D721Med (cell line): ENCODE results near the gene RMI2.
A peak's percentile ranks its signal among the peaks of the same experiment; 100 is the strongest.
"Not testable (repeated sequence)": the region's sequence is repeated elsewhere in the genome, so short reads cannot be mapped to it uniquely, and the experiment has no call there.

ENCODE experiments used
- DNase-seq: peaks from one replicate; pipeline ENCODE4 v3.0.0; 2011; ENCODE audit warnings: low spot score; ENCODE audit not compliant: insufficient read length
- FAIRE-seq: peaks from 2 replicates; lab custom pipeline; 2011; peaks lifted over from hg19 to GRCh38; lab: Jason Lieb, UNC
- TF ChIP-seq, protein P1 (sequence below): IDR thresholded peaks from 2 replicates; pipeline ENCODE4 v1.5.1; 2012; ENCODE audit warnings: mild to moderate bottlenecking, control low read depth; ENCODE audit not compliant: insufficient read depth; ENCODE audit errors: missing control alignments

The RMI2 gene

GRCh38 chr16:11345040-11345862, at the start of gene RMI2:
RMI2 (plus strand) TSS chr16:11345459; CDS start chr16:11345472, 13 bp downstream.
- DNase-seq (peak; percentile 97), FAIRE-seq (no peak)
- TF ChIP-seq, protein P1, sequence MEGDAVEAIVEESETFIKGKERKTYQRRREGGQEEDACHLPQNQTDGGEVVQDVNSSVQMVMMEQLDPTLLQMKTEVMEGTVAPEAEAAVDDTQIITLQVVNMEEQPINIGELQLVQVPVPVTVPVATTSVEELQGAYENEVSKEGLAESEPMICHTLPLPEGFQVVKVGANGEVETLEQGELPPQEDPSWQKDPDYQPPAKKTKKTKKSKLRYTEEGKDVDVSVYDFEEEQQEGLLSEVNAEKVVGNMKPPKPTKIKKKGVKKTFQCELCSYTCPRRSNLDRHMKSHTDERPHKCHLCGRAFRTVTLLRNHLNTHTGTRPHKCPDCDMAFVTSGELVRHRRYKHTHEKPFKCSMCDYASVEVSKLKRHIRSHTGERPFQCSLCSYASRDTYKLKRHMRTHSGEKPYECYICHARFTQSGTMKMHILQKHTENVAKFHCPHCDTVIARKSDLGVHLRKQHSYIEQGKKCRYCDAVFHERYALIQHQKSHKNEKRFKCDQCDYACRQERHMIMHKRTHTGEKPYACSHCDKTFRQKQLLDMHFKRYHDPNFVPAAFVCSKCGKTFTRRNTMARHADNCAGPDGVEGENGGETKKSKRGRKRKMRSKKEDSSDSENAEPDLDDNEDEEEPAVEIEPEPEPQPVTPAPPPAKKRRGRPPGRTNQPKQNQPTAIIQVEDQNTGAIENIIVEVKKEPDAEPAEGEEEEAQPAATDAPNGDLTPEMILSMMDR = no peak

DNA sequence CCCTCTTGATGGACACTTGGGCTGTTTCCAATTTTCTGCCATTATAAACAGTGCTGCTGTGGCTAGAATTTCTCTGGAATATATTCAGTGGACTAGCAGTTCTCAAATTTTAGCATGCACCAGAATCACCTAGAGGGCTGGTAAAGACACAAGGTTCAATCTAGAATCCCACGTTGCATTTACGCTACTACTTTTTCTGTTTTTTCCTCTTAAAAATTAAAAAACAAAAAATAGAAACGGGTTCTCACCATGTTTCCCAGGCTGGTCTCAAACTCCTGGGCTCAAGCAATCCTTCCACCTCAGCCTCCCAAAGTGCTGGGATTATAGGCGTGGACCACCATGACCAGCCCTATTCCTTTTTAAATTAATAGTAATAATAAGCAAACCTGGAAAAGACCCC, 49.6 kb upstream of the RMI2 start:
- FAIRE-seq = no peak
- TF ChIP-seq, protein P1 = no peak
- DNase-seq = no peak

GRCh38 chr16:11296351-11296705, 48.9 kb upstream of the RMI2 start:
- no peak for DNase-seq
- TF ChIP-seq, protein P1 = no peak
- no peak for FAIRE-seq

- FAIRE-seq (no peak), DNase-seq (no peak)
- TF ChIP-seq, protein P1 = no peak
Measured at GRCh38 chr16:11296706-11297491, 48.4 kb upstream of the RMI2 start.

DNA sequence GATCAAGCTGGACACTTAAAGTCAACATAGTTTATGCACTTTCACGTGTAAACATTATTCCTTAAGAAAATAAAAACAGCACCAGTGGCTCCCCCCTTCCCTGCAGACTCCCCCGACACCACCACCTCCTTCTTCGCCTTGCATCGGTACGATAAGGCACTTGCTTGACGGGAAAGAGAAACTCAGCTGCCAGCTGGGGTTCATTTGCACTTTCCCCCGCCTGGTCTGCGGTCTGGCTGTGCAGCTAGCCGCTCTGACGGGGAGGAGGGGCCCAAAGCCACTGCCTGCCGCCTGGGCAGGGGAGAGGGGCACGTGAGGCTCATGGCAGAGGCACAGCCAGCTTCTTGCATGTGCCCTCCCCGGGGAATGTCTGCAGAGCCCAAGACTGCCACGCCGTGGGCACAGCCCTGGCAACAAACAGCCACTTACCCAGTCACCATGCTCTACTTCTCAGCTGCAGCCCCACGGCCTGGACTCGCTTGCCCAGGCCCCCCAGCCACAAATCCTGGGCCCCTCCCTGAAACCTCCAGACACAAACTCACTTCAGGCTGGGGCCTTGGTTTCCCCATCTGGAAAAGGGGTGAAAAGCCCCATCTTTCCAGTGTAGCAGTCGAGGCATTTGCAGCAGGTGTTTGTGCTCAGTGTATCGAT, 47.6 kb upstream of the RMI2 start:
- FAIRE-seq (no peak), DNase-seq (no peak)
- TF ChIP-seq, protein P1 = no peak

GRCh38 chr16:11298143-11298900, 46.9 kb upstream of the RMI2 start:
- FAIRE-seq = no peak
- DNase-seq = no peak
- TF ChIP-seq, protein P1 = no peak

GRCh38 chr16:11298950-11299547, 46.2 kb upstream of the RMI2 start:
- FAIRE-seq, DNase-seq: not testable (repeated sequence)
